Testis (tissue), 3 donors: ENCODE measurements around the gene CCDC71L. TPM values are rescaled to one million over a fixed set of nuclear protein-coding genes. Genes with fewer than 3 reads are reported as not detected.

Experiments
- DNase-seq: peaks from one replicate; pipeline ENCODE4 v3.0.0-alpha.2; 2019
- H3K27ac ChIP-seq, 2 donors: fragments of 200-600 bp; sonication (generic); one replicate each; pipeline ENCODE4 v1.5.1; 2019
- H3K27me3 ChIP-seq: fragments of 200-600 bp; sonication (generic); one replicate; pipeline ENCODE4 v1.5.1; 2019
- H3K36me3 ChIP-seq: fragments of 200-600 bp; sonication (generic); one replicate; pipeline ENCODE4 v1.5.1; 2017; ENCODE audit warnings: low read depth; ENCODE audit errors: missing control alignments
- H3K4me1 ChIP-seq: fragments of 200-600 bp; sonication (generic); one replicate; pipeline ENCODE4 v1.5.1; 2019
- H3K4me3 ChIP-seq, 2 donors: fragments of 200-600 bp; sonication (generic); one replicate each; pipeline ENCODE4 v1.5.1; 2017 to 2019
- H3K9me3 ChIP-seq: fragments of 200-600 bp; sonication (generic); one replicate; pipeline ENCODE4 v1.5.1; 2017
- CTCF ChIP-seq, 3 experiments: fragments of 450-650 bp in 2 of 3; fragments of 200-600 bp in 1 of 3; sonication (generic) in 1 of 3; IDR thresholded peaks; one replicate each; pipeline ENCODE4 v1.5.1; 2016 to 2019; ENCODE audit warnings: antibody characterized with exemption in 3 of 3, mild to moderate bottlenecking in 2 of 3, moderate library complexity in 1 of 3
- POLR2A ChIP-seq: fragments of 450-650 bp; IDR thresholded peaks from one replicate; pipeline ENCODE4 v1.6.1; 2017; ENCODE audit warnings: antibody characterized with exemption, mild to moderate bottlenecking, moderate library complexity
- WGBS, 2 donors: methylation state at CpG; one replicate each; pipeline ENCODE4 v1.1.5; 2018; 5-methylcytosine and 5-hydroxymethylcytosine counted together
- intact Hi-C: fragments of 100-400 bp; cut with DNase I; formaldehyde crosslinking; loops from one replicate; pipeline ENCODE4 v1.15.1; 2023; ENCODE audit warnings: low total_unique reads
- polyA plus RNA-seq: library from polyadenylated mRNA; stranded (reverse); fragments of 350-450 nt; fragmentation: Illumina TruSeq; extraction: RNeasy Lipid Tissue Mini Kit (QIAGEN cat#74804); gene quantifications from one replicate; pipeline ENCODE4 v1.2.3, GENCODE V29; 2014; ENCODE audit warnings: low read depth, low replicate concordance; ENCODE audit not compliant: insufficient read depth
- total RNA-seq, 2 donors: library from RNA; depleted of rRNA; stranded (reverse); fragments of >200 nt; gene quantifications; one replicate each; pipeline ENCODE4 v1.2.3, GENCODE V29; 2016

CCDC71L gene
- total and polyA plus RNA-seq, 3 donors from 2014 or later = 10.0 to 38.0 (median 33.9) TPM

GRCh38 chr7:106658316-106659165 is 2.4 kb downstream of the CCDC71L start:
- TF ChIP-seq POLR2A (no peak), CTCF (IDR thresholded peaks at IDR 0.05) (no peak)

GRCh38 chr7:106657085-106657991 is 3.6 kb downstream of the CCDC71L start:
- intact Hi-C loops = no loop called here
- Histone ChIP-seq H3K27me3 (no peaks in the 10 kb centered on the region), H3K9me3 (no peaks in the 10 kb centered on the region), H3K36me3 (no peaks in the 10 kb centered on the region), H3K27ac (no peak overlapping the region), H3K4me1 (peaks cover 8% of the 10 kb centered on the region), H3K4me3 (no peak overlapping the region)
- WGBS, 2 donors = 59 to 63% methylated on average over 5 of the region's 5 CpGs
- no peak for TF ChIP-seq CTCF (IDR thresholded peaks at IDR 0.05)
- TF ChIP-seq POLR2A = no peak
- no peak for DNase-seq

More at GRCh38 chr7:106658316-106659165, 2.4 kb downstream of the CCDC71L start:
- Histone ChIP-seq H3K36me3 (no peaks in the 10 kb centered on the region), H3K4me1 (peaks cover 8% of the 10 kb centered on the region), H3K9me3 (no peaks in the 10 kb centered on the region), H3K27ac (no peak overlapping the region), H3K27me3 (no peaks in the 10 kb centered on the region), H3K4me3 (peak overlapping the region in 1 of 2 donors; percentile 96)
- intact Hi-C loops = no loop called here
- no peak for DNase-seq
- WGBS, 2 donors = 55 to 65% methylated on average over 6 of the region's 6 CpGs

GRCh38 chr7:106655703-106656498 is 5.1 kb downstream of the CCDC71L start:
- Histone ChIP-seq H3K36me3 (no peaks in the 10 kb centered on the region), H3K4me1 (peaks cover 8% of the 10 kb centered on the region), H3K4me3 (no peak overlapping the region), H3K27ac (no peak overlapping the region), H3K9me3 (no peaks in the 10 kb centered on the region), H3K27me3 (no peaks in the 10 kb centered on the region)
- no peak for DNase-seq
- 89 to 92% methylated on average over 5 of the region's 5 CpGs for WGBS, 2 donors
- TF ChIP-seq CTCF (IDR thresholded peaks at IDR 0.05) (no peak), POLR2A (no peak)
- intact Hi-C loops = no loop called here

- Histone ChIP-seq H3K27me3 (no peaks in the 10 kb centered on the region), H3K4me1 (no peaks in the 10 kb centered on the region), H3K9me3 (no peaks in the 10 kb centered on the region), H3K27ac (no peak overlapping the region), H3K4me3 (no peak overlapping the region), H3K36me3 (no peaks in the 10 kb centered on the region)
- intact Hi-C loops = no loop called here
- 85 to 95% methylated on average over 2 of the region's 2 CpGs for WGBS, 2 donors
- no peak for DNase-seq
- TF ChIP-seq CTCF (IDR thresholded peaks at IDR 0.05) (no peak), POLR2A (no peak)
Observed at GRCh38 chr7:106653488-106653887, 7.5 kb downstream of the CCDC71L start.
